VCaP (cell line): ENCODE data around the gene CRIP1.

Experiments
- H3K27ac ChIP-seq: fragments of 450-650 bp; 2 replicates; pipeline ENCODE4 v1.5.1; 2017
- TF ChIP-seq, protein P1 (sequence below): fragments of 450-650 bp; conservative IDR thresholded peaks from 2 replicates; pipeline ENCODE4 v1.5.1; 2017; ENCODE audit warnings: mild to moderate bottlenecking, moderate library complexity

The CRIP1 gene

GRCh38 chr14:105440992-105441391 lies 45.7 kb upstream of the CRIP1 start:
- TF ChIP-seq, protein P1, sequence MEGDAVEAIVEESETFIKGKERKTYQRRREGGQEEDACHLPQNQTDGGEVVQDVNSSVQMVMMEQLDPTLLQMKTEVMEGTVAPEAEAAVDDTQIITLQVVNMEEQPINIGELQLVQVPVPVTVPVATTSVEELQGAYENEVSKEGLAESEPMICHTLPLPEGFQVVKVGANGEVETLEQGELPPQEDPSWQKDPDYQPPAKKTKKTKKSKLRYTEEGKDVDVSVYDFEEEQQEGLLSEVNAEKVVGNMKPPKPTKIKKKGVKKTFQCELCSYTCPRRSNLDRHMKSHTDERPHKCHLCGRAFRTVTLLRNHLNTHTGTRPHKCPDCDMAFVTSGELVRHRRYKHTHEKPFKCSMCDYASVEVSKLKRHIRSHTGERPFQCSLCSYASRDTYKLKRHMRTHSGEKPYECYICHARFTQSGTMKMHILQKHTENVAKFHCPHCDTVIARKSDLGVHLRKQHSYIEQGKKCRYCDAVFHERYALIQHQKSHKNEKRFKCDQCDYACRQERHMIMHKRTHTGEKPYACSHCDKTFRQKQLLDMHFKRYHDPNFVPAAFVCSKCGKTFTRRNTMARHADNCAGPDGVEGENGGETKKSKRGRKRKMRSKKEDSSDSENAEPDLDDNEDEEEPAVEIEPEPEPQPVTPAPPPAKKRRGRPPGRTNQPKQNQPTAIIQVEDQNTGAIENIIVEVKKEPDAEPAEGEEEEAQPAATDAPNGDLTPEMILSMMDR = no peak
- no peak overlapping the region for H3K27ac ChIP-seq

DNA sequence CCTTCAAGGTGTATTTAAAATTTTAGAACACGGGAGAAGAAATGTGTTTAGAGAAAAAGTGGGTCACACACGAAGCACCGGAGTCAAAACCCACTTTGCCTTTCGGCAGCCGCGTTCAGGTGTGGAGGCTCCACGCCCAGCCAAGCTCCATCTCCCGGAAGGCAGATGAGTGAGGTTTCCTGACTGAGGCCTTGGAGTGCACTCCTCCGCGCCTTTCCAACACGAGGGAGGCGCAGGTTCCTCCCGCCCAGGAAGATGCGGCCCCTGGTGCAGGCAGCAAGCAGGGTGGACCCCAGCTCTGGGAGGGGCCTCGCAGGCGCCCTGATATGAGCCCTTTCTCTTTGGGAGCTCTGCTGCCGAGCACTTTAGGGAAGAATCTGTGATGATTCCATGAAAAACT lies 44.6 kb upstream of the CRIP1 start:
- no peak overlapping the region for H3K27ac ChIP-seq
- TF ChIP-seq, protein P1 = no peak

DNA sequence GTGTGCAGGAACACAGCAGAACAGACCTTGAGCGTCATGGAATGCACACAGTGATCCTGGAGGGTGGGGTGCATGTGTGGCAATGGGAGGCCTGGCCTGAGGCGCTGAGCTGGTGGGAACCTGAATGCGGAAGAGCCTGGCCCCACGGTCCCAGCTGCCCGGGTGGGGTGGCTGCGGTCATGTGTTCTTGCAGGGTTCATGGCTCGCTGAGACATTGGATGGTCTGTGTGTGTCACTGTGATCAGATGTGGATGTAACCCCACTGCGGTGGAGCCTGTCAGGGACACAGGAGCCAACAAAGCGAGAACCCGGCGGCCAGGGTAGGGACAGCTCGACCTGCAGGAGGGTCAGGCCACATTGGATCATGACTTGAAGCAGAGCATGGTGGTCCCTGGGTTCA lies 43.9 kb upstream of the CRIP1 start:
- H3K27ac ChIP-seq = no peak overlapping the region
- TF ChIP-seq, protein P1 = no peak

DNA sequence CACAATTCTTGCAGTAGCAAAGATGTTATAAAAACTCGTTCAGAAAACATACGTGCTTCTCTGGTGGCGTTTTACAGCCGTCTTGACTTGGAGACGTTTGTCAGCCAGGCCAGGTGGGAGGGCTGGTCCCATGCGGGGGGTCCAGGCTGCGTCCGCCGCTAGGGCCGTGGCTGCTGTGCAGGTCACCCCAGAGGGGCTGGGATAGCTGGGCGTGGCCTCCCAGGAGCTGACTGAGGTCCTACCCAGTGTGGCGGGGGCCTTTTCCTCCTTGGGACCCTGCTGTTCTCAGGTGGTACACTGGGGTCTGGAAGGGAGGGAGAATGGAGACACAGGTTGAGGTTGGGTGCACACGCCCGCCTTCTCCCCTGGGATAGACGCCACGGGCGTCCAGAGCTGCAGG lies 41.8 kb upstream of the CRIP1 start:
- H3K27ac ChIP-seq = no peak overlapping the region
- TF ChIP-seq, protein P1 = no peak

DNA sequence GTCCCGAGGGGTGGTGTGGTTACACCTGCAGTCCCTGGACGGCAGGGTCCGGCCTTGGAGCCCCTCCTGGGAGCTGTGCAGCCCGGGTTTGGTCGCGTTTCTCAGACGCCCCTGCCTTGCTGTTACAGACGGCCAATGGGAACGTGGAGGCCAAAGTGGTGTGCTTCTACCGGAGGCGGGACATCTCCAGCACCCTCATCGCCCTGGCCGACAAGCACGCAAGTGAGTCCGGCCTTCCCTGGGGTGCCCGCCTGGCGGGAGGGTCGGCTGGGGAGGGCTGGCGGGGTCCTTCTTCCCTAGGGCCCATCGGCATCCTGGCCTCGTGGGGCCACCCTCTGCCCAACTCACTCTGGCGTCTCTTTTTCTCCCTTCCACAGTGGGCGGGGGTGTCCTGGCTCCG lies 41.4 kb upstream of the CRIP1 start:
- TF ChIP-seq, protein P1 = no peak
- no peak overlapping the region for H3K27ac ChIP-seq

DNA sequence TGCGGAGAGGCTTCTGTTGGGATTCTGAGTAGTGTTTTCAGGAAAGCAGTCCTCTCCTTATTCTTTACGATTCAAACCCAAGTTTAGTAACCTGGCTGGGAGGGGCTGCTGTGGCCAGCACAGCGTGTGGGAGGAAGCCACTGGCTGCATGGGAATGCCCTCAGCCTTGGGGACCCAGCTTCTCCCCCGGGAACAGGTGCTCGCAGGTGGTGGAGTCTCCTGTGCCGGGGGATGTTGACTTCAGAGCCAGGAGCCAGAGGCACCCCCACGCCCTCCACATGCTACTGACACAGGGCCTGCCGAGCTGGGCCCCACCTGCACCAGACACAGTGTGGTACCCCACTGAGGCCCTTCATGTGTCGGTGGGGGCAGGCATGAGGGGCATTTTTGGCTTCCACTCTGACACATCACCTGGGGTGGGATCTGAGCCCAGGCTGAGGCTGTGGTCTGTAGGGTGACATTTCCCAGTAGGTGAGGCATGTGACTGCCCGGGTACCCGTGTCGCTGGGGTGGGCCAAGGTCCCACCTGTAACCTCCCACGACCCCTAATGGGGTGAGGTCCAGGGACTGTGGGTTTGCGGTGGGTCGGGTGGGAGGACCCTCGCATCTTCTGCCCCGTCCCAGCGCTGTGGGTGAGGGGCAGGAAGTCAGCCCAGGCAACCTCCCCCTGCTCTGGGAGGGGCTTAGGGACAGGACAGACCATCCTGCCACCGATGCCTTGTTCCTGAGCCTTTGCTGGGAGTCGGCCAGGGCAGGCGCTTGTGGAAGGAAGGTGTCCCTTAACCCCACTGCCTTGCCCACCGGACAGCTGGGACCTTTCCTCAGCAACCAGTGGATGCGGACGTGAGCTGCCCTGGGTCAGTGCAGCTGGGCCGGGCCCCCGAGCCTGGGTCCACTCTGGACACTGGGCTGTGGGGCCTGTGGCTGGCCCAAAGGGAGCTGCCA lies 40.5 kb upstream of the CRIP1 start:
- H3K27ac ChIP-seq = no peak overlapping the region
- TF ChIP-seq, protein P1 = no peak

DNA sequence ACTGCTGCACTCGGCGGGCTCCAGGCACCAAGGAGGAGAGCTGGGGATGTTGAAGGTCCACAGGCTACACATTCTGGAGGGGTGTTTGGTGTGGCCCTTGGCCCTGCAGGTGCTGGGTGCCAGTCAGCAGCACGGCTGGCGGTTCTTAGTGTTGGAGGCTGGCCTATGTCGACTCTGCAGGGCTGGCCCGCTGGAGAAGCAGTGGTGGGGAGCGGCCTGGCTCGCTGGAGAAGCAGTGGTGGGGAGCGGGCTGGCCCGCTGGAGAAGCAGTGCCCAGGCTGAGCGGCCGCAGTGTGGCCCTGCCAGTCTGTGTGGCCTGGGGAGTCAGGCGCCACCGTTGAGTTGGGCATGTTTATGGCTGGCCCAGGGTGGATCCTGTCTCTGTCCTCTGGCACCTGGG lies 39.7 kb upstream of the CRIP1 start:
- H3K27ac ChIP-seq = no peak overlapping the region
- TF ChIP-seq, protein P1 = no peak
